Common myeloid progenitor, CD34-positive (primary cell): ENCODE data around the gene UGT1A7.

Experiments
- CTCF ChIA-PET: fragments of 350-600 bp; sonication (Branson Sonifier 250); formaldehyde crosslinking; loops from one replicate; lab custom pipeline; 2021; ENCODE audit warnings: antibody characterized with exemption; lab: Charles Lee
- POLR2A ChIA-PET: fragments of 350-600 bp; sonication (Branson Sonifier 250); formaldehyde crosslinking; loops from one replicate; lab custom pipeline; 2021; ENCODE audit warnings: antibody characterized with exemption; lab: Charles Lee
- DNase-seq, 3 donors: peaks; one replicate each; pipeline versions ENCODE4 v3.0.0 to v3.0.0-alpha.2; 2013
- H3K27ac ChIP-seq, 2 experiments: 1 replicate in 1 of 2; 2 replicates in 1 of 2; pipeline ENCODE4 v1.7.0; 2013; ENCODE audit warnings: inconsistent platforms in 2 of 2, low read length in 2 of 2, mild to moderate bottlenecking in 2 of 2, low read depth in 1 of 2, moderate library complexity in 1 of 2; ENCODE audit not compliant: severe bottlenecking in 2 of 2, insufficient read depth in 1 of 2, poor library complexity in 1 of 2
- H3K27me3 ChIP-seq, 5 experiments: replicated peaks in 2 of 5; 1 replicate in 3 of 5; 2 replicates in 2 of 5; pipeline versions ENCODE4 v1.6.1 to v1.7.0; 2013; ENCODE audit warnings: low read length in 4 of 5, mild to moderate bottlenecking in 2 of 5, moderate library complexity in 2 of 5, inconsistent platforms in 1 of 5; ENCODE audit not compliant: insufficient read depth in 5 of 5, control insufficient read depth in 4 of 5
- H3K36me3 ChIP-seq, 4 experiments: 1 replicate in 2 of 4; 2 replicates in 2 of 4; pipeline versions ENCODE4 v1.6.1 to v1.7.0; 2013; ENCODE audit warnings: low read length in 3 of 4, control low read depth in 1 of 4, mild to moderate bottlenecking in 1 of 4; ENCODE audit not compliant: control insufficient read depth in 4 of 4, insufficient read depth in 4 of 4
- H3K4me1 ChIP-seq, 4 experiments: 1 replicate in 3 of 4; 2 replicates in 1 of 4; pipeline versions ENCODE4 v1.6.1 to v1.7.1; 2013; ENCODE audit warnings: low read length in 3 of 4, mild to moderate bottlenecking in 3 of 4, control low read depth in 1 of 4, inconsistent platforms in 1 of 4, moderate library complexity in 1 of 4; ENCODE audit not compliant: control insufficient read depth in 4 of 4, insufficient read depth in 4 of 4; ENCODE audit errors: control extremely low read depth in 1 of 4
- H3K4me3 ChIP-seq, 7 experiments: 1 replicate in 4 of 7; 2 replicates in 3 of 7; pipeline versions ENCODE4 v1.5.1 to v1.7.0; 2013; ENCODE audit warnings: mild to moderate bottlenecking in 7 of 7, low read length in 6 of 7, moderate library complexity in 6 of 7, inconsistent platforms in 2 of 7, low read depth in 2 of 7, control low read depth in 1 of 7; ENCODE audit not compliant: insufficient read depth in 4 of 7, control insufficient read depth in 1 of 7; ENCODE audit errors: extremely low read depth in 1 of 7
- H3K9me3 ChIP-seq, 5 experiments: 1 replicate in 4 of 5; 2 replicates in 1 of 5; pipeline versions ENCODE4 v1.6.1 to v1.7.1; 2013; ENCODE audit warnings: low read length in 4 of 5, mild to moderate bottlenecking in 2 of 5, inconsistent platforms in 1 of 5, low read depth in 1 of 5, moderate library complexity in 1 of 5; ENCODE audit not compliant: control insufficient read depth in 4 of 5, insufficient read depth in 2 of 5; ENCODE audit errors: control extremely low read depth in 1 of 5
- WGBS: methylation state at CpG from one replicate; pipeline ENCODE4 v1.1.5; 2013; ENCODE audit not compliant: insufficient coverage; 5-methylcytosine and 5-hydroxymethylcytosine counted together

The UGT1A7 gene

GRCh38 chr2:233821709-233822100 is 140.0 kb downstream of the UGT1A7 start:
- DNase-seq, result no peak
- no peaks in the 10 kb centered on the region for H3K27me3 ChIP-seq

GRCh38 chr2:233822101-233822771 is 140.5 kb downstream of the UGT1A7 start:
- CTCF ChIA-PET, result no interaction called here
- Histone ChIP-seq H3K4me1 (no peaks in the 10 kb centered on the region), H3K27me3 (no peaks in the 10 kb centered on the region)

More at GRCh38 chr2:233821709-233822100, 140.0 kb downstream of the UGT1A7 start:
- Histone ChIP-seq H3K4me3 (no peak overlapping the region), H3K4me1 (no peaks in the 10 kb centered on the region), H3K27ac (no peak overlapping the region), H3K36me3 (no peaks in the 10 kb centered on the region), H3K9me3 (no peaks in the 10 kb centered on the region)
- ChIA-PET POLR2A (no interaction called here), CTCF (no interaction called here)
- 94% methylated on average over 5 of the region's 8 CpGs for WGBS

More at GRCh38 chr2:233822101-233822771, 140.5 kb downstream of the UGT1A7 start:
- Histone ChIP-seq H3K4me3 (no peak overlapping the region), H3K36me3 (no peaks in the 10 kb centered on the region), H3K9me3 (no peaks in the 10 kb centered on the region), H3K27ac (no peak overlapping the region)
- POLR2A ChIA-PET, result no interaction called here
- DNase-seq, result no peak
- 91% methylated on average over 21 of the region's 21 CpGs for WGBS
